OCI-LY7 (cell line): Measurements from ENCODE around the gene NDUFB10. TPM values are rescaled to one million over a fixed set of nuclear protein-coding genes. Genes with fewer than 3 reads are reported as not detected.
"Not testable (repeated sequence)": the region's sequence is repeated elsewhere in the genome, so short reads cannot be mapped to it uniquely, and the experiment has no call there.

ENCODE experiments used
- BruUV-seq: library from RNA; stranded (reverse); fragments of 400-500 nt; replicated peaks from 2 replicates; lab custom pipeline; 2021; lab: Mats Ljungman, UMichigan
- CTCF ChIA-PET: fragments of 300-600 bp; sonication (Branson Sonifier 250); formaldehyde crosslinking; loops from one replicate; lab custom pipeline; 2022; ENCODE audit warnings: antibody characterized with exemption; ENCODE audit not compliant: unreplicated experiment; lab: Charles Lee
- POLR2A ChIA-PET: fragments of 300-600 bp; sonication (Branson Sonifier 250); formaldehyde crosslinking; loops from one replicate; lab custom pipeline; 2022; ENCODE audit warnings: antibody characterized with exemption; lab: Charles Lee
- DNase-seq: peaks from one replicate; pipeline ENCODE4 v3.0.0-alpha.2; 2015; ENCODE audit warnings: low spot score
- H2AFZ ChIP-seq: fragments of 200-600 bp; sonication (generic), shearing (Covaris generic); 2 replicates; pipeline ENCODE4 v1.6.1; 2014; ENCODE audit warnings: mild to moderate bottlenecking, antibody characterized with exemption, low read length, moderate library complexity
- H3K27ac ChIP-seq: fragments of 200-600 bp; sonication (generic); 2 replicates; pipeline ENCODE4 v1.5.1; 2014; ENCODE audit warnings: mixed run types, low read depth, mild to moderate bottlenecking, moderate library complexity, low read length, inconsistent platforms; ENCODE audit not compliant: poor library complexity, severe bottlenecking
- H3K36me3 ChIP-seq: fragments of 200-600 bp; sonication (generic); 2 replicates; pipeline ENCODE4 v1.6.1; 2014; ENCODE audit warnings: mild to moderate bottlenecking, antibody characterized with exemption, low read length, moderate library complexity, mixed read lengths; ENCODE audit not compliant: insufficient read depth
- H3K4me1 ChIP-seq: fragments of 200-600 bp; sonication (generic); 2 replicates; pipeline ENCODE4 v1.5.1; 2014; ENCODE audit warnings: mild to moderate bottlenecking, low read length; ENCODE audit not compliant: insufficient read depth, poor library complexity, severe bottlenecking
- H3K4me2 ChIP-seq: fragments of 200-600 bp; sonication (generic); 2 replicates; pipeline ENCODE4 v1.6.1; 2014; ENCODE audit warnings: mild to moderate bottlenecking, low read length
- H3K4me3 ChIP-seq: fragments of 200-600 bp; sonication (generic); 2 replicates; pipeline ENCODE4 v1.5.1; 2014; ENCODE audit warnings: mild to moderate bottlenecking, low read depth, low read length; ENCODE audit not compliant: poor library complexity, severe bottlenecking
- H3K79me2 ChIP-seq: fragments of 200-600 bp; sonication (generic); 2 replicates; pipeline ENCODE4 v1.6.1; 2016; ENCODE audit warnings: low read depth, mild to moderate bottlenecking, low read length, moderate library complexity, mixed read lengths; ENCODE audit not compliant: insufficient read depth
- H3K9me2 ChIP-seq: fragments of 200-600 bp; sonication (generic); 2 replicates; pipeline ENCODE4 v1.6.1; 2016; ENCODE audit warnings: mild to moderate bottlenecking, low read length, mixed read lengths; ENCODE audit not compliant: insufficient read depth
- H3K9me3 ChIP-seq: fragments of 200-600 bp; sonication (generic); 2 replicates; pipeline ENCODE4 v1.6.1; 2014; ENCODE audit warnings: mild to moderate bottlenecking, mixed run types, low read length, mixed read lengths
- H4K20me1 ChIP-seq: fragments of 200-600 bp; sonication (generic); 2 replicates; pipeline ENCODE4 v1.6.1; 2014; ENCODE audit warnings: mild to moderate bottlenecking, antibody characterized with exemption, low read length, moderate library complexity, mixed read lengths; ENCODE audit not compliant: insufficient read depth
- EZH2phosphoT487 ChIP-seq: fragments of 200-600 bp; sonication (generic); IDR thresholded peaks from 2 replicates; pipeline ENCODE4 v1.6.1; 2018; ENCODE audit warnings: low read depth, borderline replicate concordance, mild to moderate bottlenecking, mixed run types, antibody characterized with exemption, low read length, moderate library complexity, mixed read lengths
- intact Hi-C: fragments of 100-400 bp; cut with micrococcal nuclease; formaldehyde crosslinking; loops from one replicate; pipeline ENCODE4 v1.10.0; 2022; ENCODE audit not compliant: unreplicated experiment
- total RNA-seq, 2 experiments: library from RNA; depleted of rRNA in 1 of 2; stranded (reverse); fragments of >200 nt in 1 of 2; shearing (Covaris generic) in 1 of 2; gene quantifications; 2 replicates each; pipeline ENCODE4 v1.2.3, GENCODE V29; 2014 to 2022
- TF ChIP-seq, protein P1 (sequence below): fragments of 200-600 bp; sonication (generic); conservative IDR thresholded peaks from 2 replicates; pipeline ENCODE4 v1.5.1; 2014; ENCODE audit warnings: mild to moderate bottlenecking, antibody characterized with exemption, low read length, moderate library complexity, mixed read lengths

The NDUFB10 gene
- total RNA-seq, 2 experiments from 2014 or later = 201 to 240 TPM

DNA sequence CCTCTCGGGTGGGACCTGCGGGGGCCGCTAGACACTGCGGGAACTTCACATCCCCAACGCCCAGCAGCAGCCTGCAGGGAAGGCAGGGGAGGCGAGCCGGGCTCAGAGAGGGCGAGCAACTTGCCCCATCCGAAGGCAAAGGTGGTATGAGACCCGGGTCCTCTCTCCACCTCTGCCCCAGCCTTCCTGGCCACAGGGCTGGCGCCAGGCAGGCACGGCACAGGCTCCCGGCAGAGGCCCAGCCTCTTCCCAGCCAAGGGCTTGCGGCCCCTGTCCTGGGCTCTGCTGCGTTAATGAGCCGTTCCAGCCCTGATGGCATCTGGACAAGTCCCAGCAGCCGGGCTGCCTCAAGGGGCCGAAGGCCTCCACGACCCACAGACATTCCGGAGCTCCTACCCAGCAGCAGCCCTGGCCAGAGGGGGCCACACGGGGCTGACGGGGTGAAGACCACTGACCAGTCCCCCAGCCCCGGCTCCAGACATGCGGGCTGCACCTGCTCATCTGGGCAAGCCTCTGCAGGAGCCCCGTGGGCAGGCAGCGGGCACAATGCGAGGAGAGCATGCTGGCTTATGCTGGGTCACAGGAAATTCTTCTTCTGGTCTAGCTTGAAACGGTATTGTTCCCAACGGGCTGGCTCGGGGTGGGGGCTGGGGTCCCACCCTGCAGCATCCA lies 39.9 kb upstream of the NDUFB10 start:
- no peak overlapping the region for H3K4me2 ChIP-seq
- POLR2A ChIA-PET = no interaction called here
- CTCF ChIA-PET = no interaction called here
- H3K27ac ChIP-seq = no peak overlapping the region
- DNase-seq = no peak
- no peak overlapping the region for H2AFZ ChIP-seq
- no TSS peak for BruUV-seq
- H3K79me2 ChIP-seq = no peaks in the 10 kb centered on the region
- no peak overlapping the region for H3K4me3 ChIP-seq
- peaks cover 2% of the 10 kb centered on the region for H3K4me1 ChIP-seq
- no peaks in the 10 kb centered on the region for H4K20me1 ChIP-seq
- no peaks in the 10 kb centered on the region for H3K36me3 ChIP-seq
- intact Hi-C loops = no loop called here
- TF ChIP-seq, protein P1, sequence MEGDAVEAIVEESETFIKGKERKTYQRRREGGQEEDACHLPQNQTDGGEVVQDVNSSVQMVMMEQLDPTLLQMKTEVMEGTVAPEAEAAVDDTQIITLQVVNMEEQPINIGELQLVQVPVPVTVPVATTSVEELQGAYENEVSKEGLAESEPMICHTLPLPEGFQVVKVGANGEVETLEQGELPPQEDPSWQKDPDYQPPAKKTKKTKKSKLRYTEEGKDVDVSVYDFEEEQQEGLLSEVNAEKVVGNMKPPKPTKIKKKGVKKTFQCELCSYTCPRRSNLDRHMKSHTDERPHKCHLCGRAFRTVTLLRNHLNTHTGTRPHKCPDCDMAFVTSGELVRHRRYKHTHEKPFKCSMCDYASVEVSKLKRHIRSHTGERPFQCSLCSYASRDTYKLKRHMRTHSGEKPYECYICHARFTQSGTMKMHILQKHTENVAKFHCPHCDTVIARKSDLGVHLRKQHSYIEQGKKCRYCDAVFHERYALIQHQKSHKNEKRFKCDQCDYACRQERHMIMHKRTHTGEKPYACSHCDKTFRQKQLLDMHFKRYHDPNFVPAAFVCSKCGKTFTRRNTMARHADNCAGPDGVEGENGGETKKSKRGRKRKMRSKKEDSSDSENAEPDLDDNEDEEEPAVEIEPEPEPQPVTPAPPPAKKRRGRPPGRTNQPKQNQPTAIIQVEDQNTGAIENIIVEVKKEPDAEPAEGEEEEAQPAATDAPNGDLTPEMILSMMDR = no peak
- no peak for TF ChIP-seq EZH2phosphoT487
- no peaks in the 10 kb centered on the region for H3K9me3 ChIP-seq
- H3K9me2 ChIP-seq = no peaks in the 10 kb centered on the region

DNA sequence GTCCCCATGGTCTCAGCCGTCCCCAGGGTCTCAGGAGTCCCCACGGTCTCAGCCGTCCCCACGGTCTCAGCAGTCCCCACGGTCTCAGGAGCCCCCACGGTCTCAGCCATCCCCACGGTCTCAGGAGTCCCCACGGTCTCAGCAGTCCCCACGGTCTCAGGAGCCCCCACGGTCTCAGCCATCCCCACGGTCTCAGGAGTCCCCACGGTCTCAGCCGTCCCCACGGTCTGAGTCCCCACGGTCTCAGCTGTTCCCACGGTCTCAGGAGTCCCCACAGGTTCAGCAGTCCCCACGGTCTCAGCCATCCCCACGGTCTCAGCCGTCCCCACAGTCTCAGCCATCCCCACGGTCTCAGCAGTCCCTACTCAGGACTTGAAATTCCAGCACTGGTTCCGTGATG lies 39.2 kb upstream of the NDUFB10 start:
- CTCF ChIA-PET = not testable (repeated sequence)

DNA sequence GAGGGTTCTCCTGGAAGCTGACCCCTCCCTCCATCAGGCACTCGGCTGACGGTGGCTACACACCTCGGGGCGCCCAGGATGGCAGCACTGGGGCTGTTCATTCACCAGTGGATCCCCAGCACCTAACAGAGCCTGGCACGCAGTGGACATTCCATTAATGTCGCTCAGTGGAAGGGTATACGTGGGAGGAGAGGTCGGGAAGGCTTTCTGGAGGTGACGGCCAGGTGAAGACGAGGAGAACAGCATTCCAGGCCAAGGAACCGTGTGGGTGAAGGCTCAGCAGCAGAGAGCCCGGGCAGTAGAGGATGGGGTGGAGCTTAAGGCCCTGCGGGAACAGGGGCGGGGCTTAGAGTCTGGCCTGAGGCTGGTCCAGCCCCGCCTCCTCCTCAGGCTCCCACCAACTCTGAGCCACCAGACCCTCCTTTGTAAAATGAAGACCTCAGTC lies 38.6 kb upstream of the NDUFB10 start:
- Histone ChIP-seq H3K9me2 (no peaks in the 10 kb centered on the region), H3K9me3 (no peaks in the 10 kb centered on the region), H4K20me1 (no peaks in the 10 kb centered on the region), H3K36me3 (no peaks in the 10 kb centered on the region), H3K27ac (no peak overlapping the region), H3K4me3 (no peak overlapping the region), H3K4me1 (peaks cover 2% of the 10 kb centered on the region), H3K79me2 (no peaks in the 10 kb centered on the region), H3K4me2 (no peak overlapping the region), H2AFZ (no peak overlapping the region)
- DNase-seq = peak; percentile 41
- intact Hi-C loops = no loop called here
- POLR2A ChIA-PET = no interaction called here
- CTCF ChIA-PET = no interaction called here
- no peak for TF ChIP-seq EZH2phosphoT487
- TF ChIP-seq, protein P1 = no peak
- no TSS peak for BruUV-seq

More for the DNA sequence above, 39.2 kb upstream of the NDUFB10 start:
- H3K9me3 ChIP-seq, H2AFZ ChIP-seq, H3K4me1 ChIP-seq, POLR2A ChIA-PET, H3K4me3 ChIP-seq, BruUV-seq, H3K4me2 ChIP-seq, H3K27ac ChIP-seq, H3K79me2 ChIP-seq, intact Hi-C loops, DNase-seq, H3K36me3 ChIP-seq, H3K9me2 ChIP-seq, H4K20me1 ChIP-seq: not testable (repeated sequence)
